Measurements from ENCODE around the gene SCYL1. TPM values are rescaled to one million over a fixed set of nuclear protein-coding genes. Genes with fewer than 3 reads are reported as not detected.
A peak's percentile ranks its signal among the peaks of the same experiment; 100 is the strongest.

The SCYL1 gene
- total and polyA plus RNA-seq, 2 donors from 2014 or later: 72.2 to 78.9 TPM

DNA sequence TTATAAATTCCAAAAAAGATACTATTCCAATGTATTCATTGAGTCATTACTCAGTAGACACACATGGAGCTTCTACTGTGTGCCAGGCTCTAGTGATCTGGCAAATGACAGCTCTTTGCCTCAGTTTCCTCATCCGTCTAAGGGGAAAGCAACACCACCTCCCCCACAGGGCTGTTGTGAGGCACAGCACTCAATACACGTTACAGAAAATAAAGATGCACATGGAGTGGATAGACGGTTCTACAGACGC lies 32.6 kb upstream of the SCYL1 start:
- peak overlapping the region in 1 of 3 donors; percentile 18 for H3K4me3 ChIP-seq (ENCODE audit: low read length in 3 of 3)
- H3K9ac ChIP-seq (ENCODE audit: low read length in 3 of 3): peak overlapping the region in 2 of 3 donors; percentile 30 to 68
- H3K9me3 ChIP-seq (ENCODE audit: control insufficient read depth in 2 of 3, insufficient read depth in 1 of 3, low read length in 3 of 3): no peaks in the 10 kb centered on the region
- peak overlapping the region; percentile 98 to 99 for H3K27ac ChIP-seq (ENCODE audit: low read depth in 2 of 2, low read length in 2 of 2)
- TF ChIP-seq CTCF (IDR thresholded peaks at IDR 0.05; ENCODE audit: borderline replicate concordance, extremely low read depth, insufficient read depth): no peak
- intact Hi-C loops (cut with DNase I): no loop called here
- DNase-seq (no peak), FAIRE-seq (no peak)
- H3K36me3 ChIP-seq (ENCODE audit: control insufficient read depth in 2 of 3, insufficient read depth in 3 of 3, low read length in 3 of 3): no peaks in the 10 kb centered on the region
- peaks cover 20 to 77% (median 74%) of the 10 kb centered on the region in 3 donors for H3K4me1 ChIP-seq (ENCODE audit: control insufficient read depth in 2 of 3, insufficient read depth in 2 of 3, low read depth in 1 of 3, low read length in 3 of 3)
- no peaks in the 10 kb centered on the region for H3K27me3 ChIP-seq (ENCODE audit: control insufficient read depth, insufficient read depth, low read length)

DNA sequence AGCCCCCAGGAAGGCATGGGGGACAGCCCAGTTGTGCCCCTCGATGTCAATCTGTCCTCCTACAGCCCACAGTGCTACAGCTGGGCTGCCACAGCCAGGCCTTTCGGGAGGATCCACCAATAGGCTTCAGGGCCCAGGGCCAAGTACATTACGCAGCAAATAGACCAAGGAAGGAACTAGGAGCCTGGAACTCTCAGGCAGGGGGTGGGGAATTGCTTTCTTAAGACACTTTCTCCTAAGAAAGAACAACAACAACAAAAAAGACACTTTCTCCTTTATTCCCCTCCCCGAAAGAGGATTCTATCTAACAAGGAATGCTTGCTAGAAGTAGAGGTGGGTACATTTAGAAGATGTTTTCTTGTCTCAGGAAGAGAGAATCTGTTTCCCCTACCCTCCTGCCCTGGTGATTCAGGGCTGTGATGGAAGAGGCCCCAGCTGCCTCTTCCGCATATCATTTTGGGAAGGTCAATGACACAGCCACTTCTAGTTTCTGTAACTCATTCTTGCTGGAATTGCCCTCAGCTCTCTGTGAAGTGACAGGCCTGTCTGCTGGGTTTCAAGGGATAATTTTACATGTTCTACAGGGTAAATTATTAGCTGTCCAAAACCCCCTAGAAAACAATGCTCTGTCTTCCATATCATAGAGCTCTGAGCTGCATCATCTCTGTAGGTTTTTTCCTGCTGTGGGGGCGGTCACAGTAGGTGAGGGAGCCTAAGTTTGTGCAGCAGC lies 32.1 kb upstream of the SCYL1 start:
- TF ChIP-seq CTCF (IDR thresholded peaks at IDR 0.05; ENCODE audit: borderline replicate concordance, extremely low read depth, insufficient read depth): no peak
- no peaks in the 10 kb centered on the region for H3K9me3 ChIP-seq (ENCODE audit: control insufficient read depth in 2 of 3, insufficient read depth in 1 of 3, low read length in 3 of 3)
- no peaks in the 10 kb centered on the region for H3K27me3 ChIP-seq (ENCODE audit: control insufficient read depth, insufficient read depth, low read length)
- H3K4me1 ChIP-seq (ENCODE audit: control insufficient read depth in 2 of 3, insufficient read depth in 2 of 3, low read depth in 1 of 3, low read length in 3 of 3): peaks cover 20 to 76% (median 72%) of the 10 kb centered on the region in 3 donors
- peak overlapping the region in 2 of 3 donors; percentile 12 to 18 for H3K4me3 ChIP-seq (ENCODE audit: low read length in 3 of 3)
- peak in 3 of 5 donors; percentile 74 to 92 (median 88) for DNase-seq
- FAIRE-seq: no peak
- intact Hi-C loops (cut with DNase I): no loop called here
- H3K36me3 ChIP-seq (ENCODE audit: control insufficient read depth in 2 of 3, insufficient read depth in 3 of 3, low read length in 3 of 3): no peaks in the 10 kb centered on the region
- peak overlapping the region; percentile 3 to 68 (median 56) for H3K9ac ChIP-seq (ENCODE audit: low read length in 3 of 3)
- peak overlapping the region; percentile 98 to 99 for H3K27ac ChIP-seq (ENCODE audit: low read depth in 2 of 2, low read length in 2 of 2)

DNA sequence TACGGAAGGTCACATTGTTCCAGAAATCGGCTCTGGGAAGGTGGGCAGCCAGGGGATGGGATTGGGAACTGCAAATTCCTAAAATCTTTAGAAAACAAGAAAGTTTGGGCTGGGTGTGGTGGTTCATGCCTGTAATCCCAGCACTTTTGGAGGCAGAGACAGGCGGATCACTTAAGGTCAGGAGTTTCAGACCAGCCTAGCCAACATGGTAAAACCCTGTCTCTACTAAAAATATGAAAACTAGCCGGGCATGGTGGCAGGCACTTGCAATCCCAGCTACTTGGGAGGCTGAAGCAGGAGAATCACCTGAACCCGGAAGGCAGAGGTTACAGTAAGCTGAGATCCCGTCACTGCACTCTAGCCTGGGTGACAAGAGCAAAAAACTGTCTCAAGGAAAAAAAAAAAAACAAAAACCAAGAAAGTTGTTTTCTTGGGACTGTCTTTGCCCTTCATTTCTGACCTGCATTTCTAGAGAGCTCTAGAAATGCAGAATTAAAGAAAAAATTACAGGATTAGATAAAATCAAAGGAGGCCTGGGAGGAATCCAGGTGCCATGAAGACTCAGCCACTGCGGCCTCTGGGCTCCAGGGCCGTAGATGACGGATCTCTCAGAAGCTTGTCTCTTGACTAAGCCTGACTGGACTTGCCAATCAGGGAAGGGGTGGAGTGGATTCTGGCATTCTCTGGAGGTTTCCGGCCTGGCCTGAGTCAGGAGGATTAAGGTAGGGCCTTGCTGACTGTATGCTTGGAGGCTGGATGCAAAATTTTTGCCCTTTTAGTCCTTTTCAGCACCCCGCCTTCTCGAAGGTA lies 31.3 kb upstream of the SCYL1 start:
- peak overlapping the region; percentile 98 to 99 for H3K27ac ChIP-seq (ENCODE audit: low read depth in 2 of 2, low read length in 2 of 2)
- intact Hi-C loops (cut with DNase I): no loop called here
- FAIRE-seq: no peak
- DNase-seq: peak in 3 of 5 donors; percentile 64 to 87 (median 65)
- H3K4me1 ChIP-seq (ENCODE audit: control insufficient read depth in 2 of 3, insufficient read depth in 2 of 3, low read depth in 1 of 3, low read length in 3 of 3): peaks cover 12 to 68% (median 64%) of the 10 kb centered on the region in 3 donors
- peak overlapping the region in 2 of 3 donors; percentile 56 to 68 for H3K9ac ChIP-seq (ENCODE audit: low read length in 3 of 3)
- no peaks in the 10 kb centered on the region for H3K27me3 ChIP-seq (ENCODE audit: control insufficient read depth, insufficient read depth, low read length)
- no peaks in the 10 kb centered on the region for H3K36me3 ChIP-seq (ENCODE audit: control insufficient read depth in 2 of 3, insufficient read depth in 3 of 3, low read length in 3 of 3)
- TF ChIP-seq CTCF (IDR thresholded peaks at IDR 0.05; ENCODE audit: borderline replicate concordance, extremely low read depth, insufficient read depth): no peak
- no peaks in the 10 kb centered on the region for H3K9me3 ChIP-seq (ENCODE audit: control insufficient read depth in 2 of 3, insufficient read depth in 1 of 3, low read length in 3 of 3)
- peak overlapping the region in 1 of 3 donors; percentile 18 for H3K4me3 ChIP-seq (ENCODE audit: low read length in 3 of 3)
